HL-60 (cell line): ENCODE measurements around the gene PLAGL1.

ENCODE experiments used
- GABPA ChIP-seq: IDR thresholded peaks from 2 replicates; pipeline ENCODE4 v1.6.1; 2012; ENCODE audit warnings: low read depth
- POLR2AphosphoS5 ChIP-seq: IDR thresholded peaks from 2 replicates; pipeline ENCODE4 v1.6.1; 2012; ENCODE audit warnings: low read depth
- SPI1 ChIP-seq: IDR thresholded peaks from 2 replicates; pipeline ENCODE4 v1.6.1; 2012; ENCODE audit warnings: low read depth, mild to moderate bottlenecking, borderline replicate concordance
- TF ChIP-seq, protein P1 (sequence below): IDR thresholded peaks from one replicate; pipeline ENCODE4 v1.5.1; 2011; ENCODE audit warnings: low read length, control low read depth, inconsistent platforms; ENCODE audit not compliant: insufficient read depth
- TF ChIP-seq, protein P2 (sequence below): IDR thresholded peaks from 2 replicates; pipeline ENCODE4 v1.6.1; 2012; ENCODE audit warnings: low read depth; ENCODE audit not compliant: insufficient replicate concordance

DNA sequence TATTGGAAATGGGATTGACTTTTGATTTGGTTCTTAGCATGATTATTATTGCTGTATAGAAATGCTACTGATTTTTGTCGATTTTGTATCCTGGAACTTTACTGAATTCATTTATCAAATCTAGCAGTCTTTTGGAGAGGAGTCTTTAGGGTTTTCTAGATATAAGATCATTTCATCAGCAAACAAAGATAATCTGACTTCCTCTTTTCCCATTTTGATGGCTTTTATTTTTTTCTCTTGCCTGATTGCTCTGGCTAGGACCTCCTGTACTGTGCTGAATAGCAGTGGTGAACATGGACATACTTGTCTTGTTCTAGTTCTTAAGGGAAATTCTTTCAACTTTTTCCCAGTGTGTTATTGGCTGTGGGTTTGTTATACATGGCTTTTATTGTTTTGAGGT is 79.2 kb downstream of the PLAGL1 start:
- TF ChIP-seq, protein P1, sequence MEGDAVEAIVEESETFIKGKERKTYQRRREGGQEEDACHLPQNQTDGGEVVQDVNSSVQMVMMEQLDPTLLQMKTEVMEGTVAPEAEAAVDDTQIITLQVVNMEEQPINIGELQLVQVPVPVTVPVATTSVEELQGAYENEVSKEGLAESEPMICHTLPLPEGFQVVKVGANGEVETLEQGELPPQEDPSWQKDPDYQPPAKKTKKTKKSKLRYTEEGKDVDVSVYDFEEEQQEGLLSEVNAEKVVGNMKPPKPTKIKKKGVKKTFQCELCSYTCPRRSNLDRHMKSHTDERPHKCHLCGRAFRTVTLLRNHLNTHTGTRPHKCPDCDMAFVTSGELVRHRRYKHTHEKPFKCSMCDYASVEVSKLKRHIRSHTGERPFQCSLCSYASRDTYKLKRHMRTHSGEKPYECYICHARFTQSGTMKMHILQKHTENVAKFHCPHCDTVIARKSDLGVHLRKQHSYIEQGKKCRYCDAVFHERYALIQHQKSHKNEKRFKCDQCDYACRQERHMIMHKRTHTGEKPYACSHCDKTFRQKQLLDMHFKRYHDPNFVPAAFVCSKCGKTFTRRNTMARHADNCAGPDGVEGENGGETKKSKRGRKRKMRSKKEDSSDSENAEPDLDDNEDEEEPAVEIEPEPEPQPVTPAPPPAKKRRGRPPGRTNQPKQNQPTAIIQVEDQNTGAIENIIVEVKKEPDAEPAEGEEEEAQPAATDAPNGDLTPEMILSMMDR = no peak
- no peak for TF ChIP-seq POLR2AphosphoS5
- TF ChIP-seq, protein P2, sequence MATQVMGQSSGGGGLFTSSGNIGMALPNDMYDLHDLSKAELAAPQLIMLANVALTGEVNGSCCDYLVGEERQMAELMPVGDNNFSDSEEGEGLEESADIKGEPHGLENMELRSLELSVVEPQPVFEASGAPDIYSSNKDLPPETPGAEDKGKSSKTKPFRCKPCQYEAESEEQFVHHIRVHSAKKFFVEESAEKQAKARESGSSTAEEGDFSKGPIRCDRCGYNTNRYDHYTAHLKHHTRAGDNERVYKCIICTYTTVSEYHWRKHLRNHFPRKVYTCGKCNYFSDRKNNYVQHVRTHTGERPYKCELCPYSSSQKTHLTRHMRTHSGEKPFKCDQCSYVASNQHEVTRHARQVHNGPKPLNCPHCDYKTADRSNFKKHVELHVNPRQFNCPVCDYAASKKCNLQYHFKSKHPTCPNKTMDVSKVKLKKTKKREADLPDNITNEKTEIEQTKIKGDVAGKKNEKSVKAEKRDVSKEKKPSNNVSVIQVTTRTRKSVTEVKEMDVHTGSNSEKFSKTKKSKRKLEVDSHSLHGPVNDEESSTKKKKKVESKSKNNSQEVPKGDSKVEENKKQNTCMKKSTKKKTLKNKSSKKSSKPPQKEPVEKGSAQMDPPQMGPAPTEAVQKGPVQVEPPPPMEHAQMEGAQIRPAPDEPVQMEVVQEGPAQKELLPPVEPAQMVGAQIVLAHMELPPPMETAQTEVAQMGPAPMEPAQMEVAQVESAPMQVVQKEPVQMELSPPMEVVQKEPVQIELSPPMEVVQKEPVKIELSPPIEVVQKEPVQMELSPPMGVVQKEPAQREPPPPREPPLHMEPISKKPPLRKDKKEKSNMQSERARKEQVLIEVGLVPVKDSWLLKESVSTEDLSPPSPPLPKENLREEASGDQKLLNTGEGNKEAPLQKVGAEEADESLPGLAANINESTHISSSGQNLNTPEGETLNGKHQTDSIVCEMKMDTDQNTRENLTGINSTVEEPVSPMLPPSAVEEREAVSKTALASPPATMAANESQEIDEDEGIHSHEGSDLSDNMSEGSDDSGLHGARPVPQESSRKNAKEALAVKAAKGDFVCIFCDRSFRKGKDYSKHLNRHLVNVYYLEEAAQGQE = no peak
- TF ChIP-seq GABPA = no peak
- peak; percentile 74 for TF ChIP-seq SPI1
